IMR-90 (cell line): ENCODE measurements around the gene CTNNA2. TPM values are rescaled to one million over a fixed set of nuclear protein-coding genes. Genes with fewer than 3 reads are reported as not detected.

Source experiments
- ATAC-seq: fragments of 200-7000 bp; cut with Tn5 transposase; 2 replicates; pipeline ENCODE4 v1.9.1; 2020; ENCODE audit warnings: low read depth, mild to moderate bottlenecking, moderate library complexity
- BruUV-seq: library from RNA; stranded (reverse); fragments of 400-500 nt; replicated peaks from 2 replicates; lab custom pipeline; 2021; lab: Mats Ljungman, UMichigan
- CTCF ChIA-PET: fragments of 300-600 bp; formaldehyde crosslinking; extraction: SDS; loops from one replicate; lab custom pipeline; 2021; ENCODE audit warnings: antibody characterized with exemption; lab: Yijun Ruan, JAX
- POLR2A ChIA-PET: fragments of 300-600 bp; sonication (Branson Sonifier 250); formaldehyde crosslinking; loops from one replicate; lab custom pipeline; 2022; ENCODE audit warnings: antibody characterized with exemption; ENCODE audit not compliant: unreplicated experiment; lab: Charles Lee
- DNase-seq: peaks from one replicate; pipeline ENCODE4 v3.0.0; 2013
- H2AFZ ChIP-seq: replicated peaks from 2 replicates; pipeline ENCODE3; 2013; ENCODE audit warnings: low read length, mild to moderate bottlenecking; ENCODE audit not compliant: poor library complexity
- H2AK5ac ChIP-seq: 2 replicates; pipeline ENCODE4 v1.6.1; 2013; ENCODE audit warnings: low read depth, low read length, inconsistent platforms
- H2AK9ac ChIP-seq: replicated peaks from 2 replicates; pipeline ENCODE3; 2013; ENCODE audit warnings: mild to moderate bottlenecking, low read depth, low read length, moderate library complexity; ENCODE audit not compliant: poor library complexity
- H2BK120ac ChIP-seq: 2 replicates; pipeline ENCODE4 v1.6.1; 2013; ENCODE audit warnings: low read depth, low read length, inconsistent platforms
- H2BK15ac ChIP-seq: 3 replicates; pipeline ENCODE4 v1.6.1; 2013; ENCODE audit warnings: low read depth, low read length, inconsistent platforms
- H2BK20ac ChIP-seq: 2 replicates; pipeline ENCODE4 v1.6.1; 2013; ENCODE audit warnings: low read depth, mild to moderate bottlenecking, inconsistent platforms, low read length, moderate library complexity
- H2BK5ac ChIP-seq: 2 replicates; pipeline ENCODE4 v1.6.1; 2013; ENCODE audit warnings: mild to moderate bottlenecking, low read depth, low read length, inconsistent platforms; ENCODE audit not compliant: poor library complexity, severe bottlenecking
- H3K14ac ChIP-seq: replicated peaks from 2 replicates; pipeline ENCODE4 v1.6.1; 2013; ENCODE audit warnings: low read depth, low read length, inconsistent platforms
- H3K18ac ChIP-seq: 2 replicates; pipeline ENCODE4 v1.6.1; 2013; ENCODE audit warnings: low read depth, low read length, control low read depth
- H3K23ac ChIP-seq: 2 replicates; pipeline ENCODE4 v1.6.1; 2013; ENCODE audit warnings: low read depth, low read length, inconsistent platforms
- H3K27ac ChIP-seq: 2 replicates; pipeline ENCODE4 v1.5.1; 2013; ENCODE audit warnings: mild to moderate bottlenecking, control low read depth, low read length; ENCODE audit not compliant: insufficient read depth
- H3K27me3 ChIP-seq: 2 replicates; pipeline ENCODE4 v1.6.1; 2013; ENCODE audit warnings: low read length; ENCODE audit not compliant: control insufficient read depth, insufficient read depth
- H3K36me3 ChIP-seq: 2 replicates; pipeline ENCODE4 v1.6.1; 2013; ENCODE audit warnings: low read length, mixed read lengths; ENCODE audit not compliant: control insufficient read depth, insufficient read depth
- H3K4ac ChIP-seq: 2 replicates; pipeline ENCODE4 v1.6.1; 2013; ENCODE audit warnings: low read depth, low read length, inconsistent platforms
- H3K4me1 ChIP-seq: 2 replicates; pipeline ENCODE4 v1.6.1; 2013; ENCODE audit warnings: low read length, mixed read lengths; ENCODE audit not compliant: control insufficient read depth, insufficient read depth
- H3K4me2 ChIP-seq: 2 replicates; pipeline ENCODE4 v1.6.1; 2013; ENCODE audit warnings: low read depth, mild to moderate bottlenecking, control low read depth, low read length, moderate library complexity
- H3K4me3 ChIP-seq: 2 replicates; pipeline ENCODE4 v1.5.1; 2013; ENCODE audit warnings: low read depth, mild to moderate bottlenecking, control low read depth, low read length, moderate library complexity; ENCODE audit not compliant: insufficient read depth
- H3K56ac ChIP-seq: 2 replicates; pipeline ENCODE4 v1.6.1; 2013; ENCODE audit warnings: low read length, inconsistent platforms; ENCODE audit not compliant: insufficient read depth; ENCODE audit errors: extremely low read depth
- H3K79me1 ChIP-seq, 2 experiments: 2 replicates each; pipeline ENCODE4 v1.6.1; 2013; ENCODE audit warnings: low read length in 2 of 2, inconsistent platforms in 1 of 2, low read depth in 1 of 2
- H3K9ac ChIP-seq: 2 replicates; pipeline ENCODE4 v1.6.1; 2013; ENCODE audit warnings: low read depth, low read length, control low read depth
- H3K9me1 ChIP-seq: 2 replicates; pipeline ENCODE4 v1.6.1; 2013; ENCODE audit warnings: low read length, inconsistent platforms; ENCODE audit not compliant: insufficient read depth
- H3K9me3 ChIP-seq: 2 replicates; pipeline ENCODE4 v1.6.1; 2013; ENCODE audit warnings: low read length; ENCODE audit not compliant: control insufficient read depth, insufficient read depth
- H4K20me1 ChIP-seq: 2 replicates; pipeline ENCODE4 v1.6.1; 2013; ENCODE audit warnings: low read length, inconsistent platforms; ENCODE audit not compliant: insufficient read depth
- H4K5ac ChIP-seq: 2 replicates; pipeline ENCODE4 v1.6.1; 2013; ENCODE audit warnings: mild to moderate bottlenecking, low read depth, low read length, control low read depth
- H4K8ac ChIP-seq, 2 experiments: 2 replicates each; pipeline ENCODE4 v1.6.1; 2013; ENCODE audit warnings: low read depth in 2 of 2, low read length in 2 of 2, control low read depth in 1 of 2, inconsistent platforms in 1 of 2
- H4K91ac ChIP-seq: 2 replicates; pipeline ENCODE4 v1.6.1; 2013; ENCODE audit warnings: low read depth, low read length, inconsistent platforms; ENCODE audit not compliant: insufficient read depth
- CEBPB ChIP-seq: IDR thresholded peaks from 2 replicates; pipeline ENCODE4 v1.6.1; 2012; ENCODE audit warnings: low read depth, low read length, improper control_type of control experiment
- ELK1 ChIP-seq: fragments of 150-350 bp; IDR thresholded peaks from 2 replicates; pipeline ENCODE4 v1.6.1; 2016; ENCODE audit warnings: low read depth, mild to moderate bottlenecking, low read length, moderate library complexity, borderline replicate concordance
- MAFK ChIP-seq: IDR thresholded peaks from 2 replicates; pipeline ENCODE4 v1.6.1; 2012; ENCODE audit warnings: low read depth, low read length, improper control_type of control experiment
- MXI1 ChIP-seq: IDR thresholded peaks from 2 replicates; pipeline ENCODE4 v1.6.1; 2012; ENCODE audit warnings: low read depth, mild to moderate bottlenecking, low read length, moderate library complexity, borderline replicate concordance
- NFE2L2 ChIP-seq: fragments of 150-350 bp; IDR thresholded peaks from 2 replicates; pipeline ENCODE4 v1.6.1; 2016; ENCODE audit warnings: low read depth, mild to moderate bottlenecking, low read length
- RAD21 ChIP-seq: IDR thresholded peaks from 2 replicates; pipeline ENCODE4 v1.6.1; 2012; ENCODE audit warnings: low read length, improper control_type of control experiment
- RFX5 ChIP-seq: IDR thresholded peaks from 2 replicates; pipeline ENCODE4 v1.8.0; 2012; ENCODE audit warnings: low read depth, mild to moderate bottlenecking, low read length, moderate library complexity
- SMC3 ChIP-seq: fragments of 150-350 bp; IDR thresholded peaks from 2 replicates; pipeline ENCODE4 v1.6.1; 2016; ENCODE audit warnings: low read depth, mild to moderate bottlenecking, antibody characterized with exemption, low read length, moderate library complexity
- USF2 ChIP-seq: fragments of 150-350 bp; IDR thresholded peaks from 2 replicates; pipeline ENCODE4 v1.6.1; 2017; ENCODE audit warnings: mild to moderate bottlenecking, antibody characterized with exemption, low read length, low read depth
- WGBS, 2 experiments: methylation state at CpG; one replicate each; pipeline versions ENCODE4 v1.1.5 to v1.1.7; 2013; ENCODE audit warnings: missing lambda C conversion rate in 2 of 2; ENCODE audit not compliant: insufficient read length in 1 of 2; ENCODE audit errors: extremely low coverage in 2 of 2; 5-methylcytosine and 5-hydroxymethylcytosine counted together
- dilution Hi-C: fragments of 300-500 bp; cut with HindIII; formaldehyde crosslinking; loops from one replicate; pipeline ENCODE4 v1.14.3; 2018; ENCODE audit warnings: low sequenced_read_pairs; ENCODE audit not compliant: unreplicated experiment
- in situ Hi-C: fragments of 300-500 bp; cut with MboI; formaldehyde crosslinking; loops from 3 replicates; pipeline ENCODE4 v1.14.3; 2019; ENCODE audit warnings: low sequenced_read_pairs, inconsistent platforms, mixed read lengths
- intact Hi-C: fragments of 100-400 bp; cut with micrococcal nuclease; formaldehyde crosslinking; loops from 2 replicates; pipeline ENCODE4 v1.10.0; 2022
- polyA plus RNA-seq, 3 experiments: library from polyadenylated mRNA; depleted of rRNA; stranded (reverse); fragments of >200 nt; gene quantifications; 2 replicates each; pipeline ENCODE4 v1.2.3, GENCODE V29; 2012; ENCODE audit warnings: low replicate concordance in 1 of 3
- total RNA-seq: library from RNA; depleted of rRNA; stranded (reverse); fragments of >200 nt; gene quantifications from 2 replicates; pipeline ENCODE4 v1.2.3, GENCODE V29; 2012

The CTNNA2 gene
- total and polyA plus RNA-seq, 2 of the 4 experiments (the other 2 are of a cell fraction), result not detected

- no peak overlapping the region for H3K23ac ChIP-seq
- H3K4me2 ChIP-seq, result no peak overlapping the region
- H3K4ac ChIP-seq, result no peak overlapping the region
- DNase-seq (no peak), ATAC-seq (no peak)
- no peak overlapping the region for H2BK20ac ChIP-seq
- H2AFZ ChIP-seq, result no peak overlapping the region
- H3K79me1 ChIP-seq, result no peaks in the 10 kb centered on the region
- H3K27me3 ChIP-seq, result no peaks in the 10 kb centered on the region
- H3K36me3 ChIP-seq, result no peaks in the 10 kb centered on the region
- POLR2A ChIA-PET, result no interaction called here
- H4K91ac ChIP-seq, result no peak overlapping the region
- in situ Hi-C loops, result no loop called here
- H4K8ac ChIP-seq, result no peak overlapping the region
- H4K5ac ChIP-seq, result no peak overlapping the region
- no peak overlapping the region for H3K14ac ChIP-seq
- H2BK15ac ChIP-seq, result no peak overlapping the region
- H2BK120ac ChIP-seq, result no peak overlapping the region
- dilution Hi-C loops, result no loop called here
- H3K4me1 ChIP-seq, result peaks cover 6% of the 10 kb centered on the region
- no peak overlapping the region for H2AK5ac ChIP-seq
- no peak overlapping the region for H2AK9ac ChIP-seq
- BruUV-seq, result no TSS peak
- no peak overlapping the region for H3K18ac ChIP-seq
- no peaks in the 10 kb centered on the region for H4K20me1 ChIP-seq
- intact Hi-C loops, result no loop called here
- no CpG with 5 or more reads among the region's 2 CpGs for WGBS, 2 experiments
- CTCF ChIA-PET, result no interaction called here
- H2BK5ac ChIP-seq, result no peak overlapping the region
- H3K9me3 ChIP-seq, result no peaks in the 10 kb centered on the region
- no peak overlapping the region for H3K4me3 ChIP-seq
- H3K27ac ChIP-seq, result no peak overlapping the region
- no peaks in the 10 kb centered on the region for H3K9me1 ChIP-seq
- H3K56ac ChIP-seq, result no peak overlapping the region
- no peak overlapping the region for H3K9ac ChIP-seq
- TF ChIP-seq RAD21 (no peak), CEBPB (no peak), USF2 (no peak), NFE2L2 (no peak), SMC3 (no peak), MXI1 (no peak), ELK1 (no peak), MAFK (peak; percentile 64), RFX5 (no peak)
Observed at GRCh38 chr2:80048296-80048695, 535.4 kb downstream of the CTNNA2 start.
